ENCODE data around the gene WDFY3.

DNA sequence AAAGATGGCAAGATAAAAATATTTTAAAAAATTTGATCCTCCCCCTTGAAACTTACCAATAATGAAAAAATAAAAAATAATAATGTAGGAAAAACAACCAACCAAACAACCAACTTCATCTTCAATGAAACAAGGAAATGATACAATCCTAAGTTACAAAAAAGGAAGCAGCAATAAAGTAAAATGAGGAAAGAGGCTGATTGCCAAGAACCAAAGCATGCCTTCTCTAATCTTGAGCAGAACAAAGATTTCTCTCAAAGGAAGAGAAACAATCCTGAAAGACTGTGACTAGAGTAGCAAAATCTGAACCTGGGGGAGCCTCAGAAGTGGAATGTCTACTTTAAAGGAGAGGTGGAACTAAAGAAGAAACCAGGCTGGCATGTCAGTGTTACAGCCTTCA, 10.9 kb upstream of the WDFY3 start:
- TF ChIP-seq, protein P1, sequence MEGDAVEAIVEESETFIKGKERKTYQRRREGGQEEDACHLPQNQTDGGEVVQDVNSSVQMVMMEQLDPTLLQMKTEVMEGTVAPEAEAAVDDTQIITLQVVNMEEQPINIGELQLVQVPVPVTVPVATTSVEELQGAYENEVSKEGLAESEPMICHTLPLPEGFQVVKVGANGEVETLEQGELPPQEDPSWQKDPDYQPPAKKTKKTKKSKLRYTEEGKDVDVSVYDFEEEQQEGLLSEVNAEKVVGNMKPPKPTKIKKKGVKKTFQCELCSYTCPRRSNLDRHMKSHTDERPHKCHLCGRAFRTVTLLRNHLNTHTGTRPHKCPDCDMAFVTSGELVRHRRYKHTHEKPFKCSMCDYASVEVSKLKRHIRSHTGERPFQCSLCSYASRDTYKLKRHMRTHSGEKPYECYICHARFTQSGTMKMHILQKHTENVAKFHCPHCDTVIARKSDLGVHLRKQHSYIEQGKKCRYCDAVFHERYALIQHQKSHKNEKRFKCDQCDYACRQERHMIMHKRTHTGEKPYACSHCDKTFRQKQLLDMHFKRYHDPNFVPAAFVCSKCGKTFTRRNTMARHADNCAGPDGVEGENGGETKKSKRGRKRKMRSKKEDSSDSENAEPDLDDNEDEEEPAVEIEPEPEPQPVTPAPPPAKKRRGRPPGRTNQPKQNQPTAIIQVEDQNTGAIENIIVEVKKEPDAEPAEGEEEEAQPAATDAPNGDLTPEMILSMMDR (IDR thresholded peaks at IDR 0.05; ENCODE audit: poor library complexity): no peak
- TF ChIP-seq EZH2 (IDR thresholded peaks at IDR 0.05; ENCODE audit: borderline replicate concordance): no peak

Measured in hepatocyte (in vitro differentiated cells).